ENCODE data around the gene INTS11.

DNA sequence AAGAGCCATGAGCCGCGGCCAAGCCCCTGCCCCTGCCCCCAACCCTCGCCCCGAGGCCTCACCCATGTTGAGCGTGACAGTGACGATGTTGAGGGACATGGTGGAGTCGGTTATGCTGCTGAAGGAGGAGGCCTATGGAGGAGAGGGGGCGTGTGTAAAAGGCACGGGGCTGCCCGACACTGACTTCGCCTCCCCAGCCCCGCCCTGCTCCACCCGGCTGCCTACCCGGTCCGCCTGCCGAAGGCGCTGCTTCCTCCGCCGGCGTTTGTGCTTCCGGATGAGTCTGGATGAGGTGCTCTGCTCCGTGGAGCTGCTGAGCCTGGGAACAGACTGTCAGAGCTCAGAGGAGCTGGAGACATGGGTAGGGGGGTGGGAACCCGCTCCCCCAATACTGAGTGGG is 15.7 kb upstream of the INTS11 start:
- TF ChIP-seq MYC (IDR thresholded peaks at IDR 0.05; ENCODE audit: insufficient read depth, insufficient read length, insufficient replicate concordance, low read length, severe bottlenecking), result no peak
- TF ChIP-seq EP300 (IDR thresholded peaks at IDR 0.05; ENCODE audit: borderline replicate concordance in 1 of 2, control insufficient read depth in 1 of 2, low read depth in 2 of 2, low read length in 2 of 2), result no peak
- TF ChIP-seq, protein P1, sequence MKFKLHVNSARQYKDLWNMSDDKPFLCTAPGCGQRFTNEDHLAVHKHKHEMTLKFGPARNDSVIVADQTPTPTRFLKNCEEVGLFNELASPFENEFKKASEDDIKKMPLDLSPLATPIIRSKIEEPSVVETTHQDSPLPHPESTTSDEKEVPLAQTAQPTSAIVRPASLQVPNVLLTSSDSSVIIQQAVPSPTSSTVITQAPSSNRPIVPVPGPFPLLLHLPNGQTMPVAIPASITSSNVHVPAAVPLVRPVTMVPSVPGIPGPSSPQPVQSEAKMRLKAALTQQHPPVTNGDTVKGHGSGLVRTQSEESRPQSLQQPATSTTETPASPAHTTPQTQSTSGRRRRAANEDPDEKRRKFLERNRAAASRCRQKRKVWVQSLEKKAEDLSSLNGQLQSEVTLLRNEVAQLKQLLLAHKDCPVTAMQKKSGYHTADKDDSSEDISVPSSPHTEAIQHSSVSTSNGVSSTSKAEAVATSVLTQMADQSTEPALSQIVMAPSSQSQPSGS (IDR thresholded peaks at IDR 0.05; ENCODE audit: low read length), result no peak
- TF ChIP-seq ZBED1 (IDR thresholded peaks at IDR 0.05; ENCODE audit: borderline replicate concordance), result no peak
- TF ChIP-seq, protein P2, sequence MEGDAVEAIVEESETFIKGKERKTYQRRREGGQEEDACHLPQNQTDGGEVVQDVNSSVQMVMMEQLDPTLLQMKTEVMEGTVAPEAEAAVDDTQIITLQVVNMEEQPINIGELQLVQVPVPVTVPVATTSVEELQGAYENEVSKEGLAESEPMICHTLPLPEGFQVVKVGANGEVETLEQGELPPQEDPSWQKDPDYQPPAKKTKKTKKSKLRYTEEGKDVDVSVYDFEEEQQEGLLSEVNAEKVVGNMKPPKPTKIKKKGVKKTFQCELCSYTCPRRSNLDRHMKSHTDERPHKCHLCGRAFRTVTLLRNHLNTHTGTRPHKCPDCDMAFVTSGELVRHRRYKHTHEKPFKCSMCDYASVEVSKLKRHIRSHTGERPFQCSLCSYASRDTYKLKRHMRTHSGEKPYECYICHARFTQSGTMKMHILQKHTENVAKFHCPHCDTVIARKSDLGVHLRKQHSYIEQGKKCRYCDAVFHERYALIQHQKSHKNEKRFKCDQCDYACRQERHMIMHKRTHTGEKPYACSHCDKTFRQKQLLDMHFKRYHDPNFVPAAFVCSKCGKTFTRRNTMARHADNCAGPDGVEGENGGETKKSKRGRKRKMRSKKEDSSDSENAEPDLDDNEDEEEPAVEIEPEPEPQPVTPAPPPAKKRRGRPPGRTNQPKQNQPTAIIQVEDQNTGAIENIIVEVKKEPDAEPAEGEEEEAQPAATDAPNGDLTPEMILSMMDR (IDR thresholded peaks at IDR 0.05 in 2 of 3, conservative IDR thresholded peaks at IDR 0.05 in 1 of 3; ENCODE audit: control insufficient read depth in 2 of 3, extremely low read depth in 1 of 3, insufficient read depth in 1 of 3, low read depth in 3 of 3, low read length in 3 of 3), result no peak
- TF ChIP-seq HDAC6 (IDR thresholded peaks at IDR 0.05; ENCODE audit: unreplicated experiment), result no peak
- no peak for TF ChIP-seq NR2C1 (IDR thresholded peaks at IDR 0.05)
- no peak for TF ChIP-seq RELB (IDR thresholded peaks at IDR 0.05; ENCODE audit: low read depth)
- no peak for TF ChIP-seq POLR2AphosphoS5 (IDR thresholded peaks at IDR 0.05; ENCODE audit: low read length)
- no peak for TF ChIP-seq RAD21 (IDR thresholded peaks at IDR 0.05; ENCODE audit: insufficient read depth, low read depth, low read length)
